HUES64 (cell line): ENCODE measurements around the gene LGALS3BP. TPM values are rescaled to one million over a fixed set of nuclear protein-coding genes. Genes with fewer than 3 reads are reported as not detected.

Source experiments
- H3K27ac ChIP-seq: 2 replicates; pipeline ENCODE4 v1.7.0; 2013; ENCODE audit warnings: low read depth, low read length, inconsistent platforms
- H3K27me3 ChIP-seq: 2 replicates; pipeline ENCODE4 v1.6.1; 2013; ENCODE audit warnings: mild to moderate bottlenecking, low read length; ENCODE audit not compliant: insufficient read depth
- H3K36me3 ChIP-seq: 2 replicates; pipeline ENCODE4 v1.6.1; 2013; ENCODE audit warnings: mild to moderate bottlenecking, low read length; ENCODE audit not compliant: insufficient read depth
- H3K4me1 ChIP-seq: 2 replicates; pipeline ENCODE4 v1.6.1; 2013; ENCODE audit warnings: mild to moderate bottlenecking, low read length, moderate library complexity; ENCODE audit not compliant: insufficient read depth
- H3K4me3 ChIP-seq: 2 replicates; pipeline ENCODE4 v1.5.1; 2013; ENCODE audit warnings: mild to moderate bottlenecking, low read length, moderate library complexity
- H3K9ac ChIP-seq: 2 replicates; pipeline ENCODE4 v1.6.1; 2013; ENCODE audit warnings: mild to moderate bottlenecking, low read depth, low read length
- H3K9me3 ChIP-seq: 2 replicates; pipeline ENCODE4 v1.6.1; 2013; ENCODE audit warnings: low read depth, low read length; ENCODE audit not compliant: insufficient read depth
- WGBS: fragments of 150-250, 120-280 bp; methylation state at CpG from one replicate; pipeline ENCODE4 v1.1.7; 2013; ENCODE audit warnings: missing lambda C conversion rate; 5-methylcytosine and 5-hydroxymethylcytosine counted together
- polyA plus RNA-seq, 2 experiments: library from polyadenylated mRNA; stranded (reverse); fragments of 50-300 nt; gene quantifications; one replicate each; pipeline ENCODE4 v1.2.3, GENCODE V29; 2013

LGALS3BP gene, protein sequence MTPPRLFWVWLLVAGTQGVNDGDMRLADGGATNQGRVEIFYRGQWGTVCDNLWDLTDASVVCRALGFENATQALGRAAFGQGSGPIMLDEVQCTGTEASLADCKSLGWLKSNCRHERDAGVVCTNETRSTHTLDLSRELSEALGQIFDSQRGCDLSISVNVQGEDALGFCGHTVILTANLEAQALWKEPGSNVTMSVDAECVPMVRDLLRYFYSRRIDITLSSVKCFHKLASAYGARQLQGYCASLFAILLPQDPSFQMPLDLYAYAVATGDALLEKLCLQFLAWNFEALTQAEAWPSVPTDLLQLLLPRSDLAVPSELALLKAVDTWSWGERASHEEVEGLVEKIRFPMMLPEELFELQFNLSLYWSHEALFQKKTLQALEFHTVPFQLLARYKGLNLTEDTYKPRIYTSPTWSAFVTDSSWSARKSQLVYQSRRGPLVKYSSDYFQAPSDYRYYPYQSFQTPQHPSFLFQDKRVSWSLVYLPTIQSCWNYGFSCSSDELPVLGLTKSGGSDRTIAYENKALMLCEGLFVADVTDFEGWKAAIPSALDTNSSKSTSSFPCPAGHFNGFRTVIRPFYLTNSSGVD
- 29.6 TPM for polyA plus RNA-seq (2013, experiment 1 of 2)
- 36.8 TPM for polyA plus RNA-seq (2013, experiment 2 of 2)

DNA sequence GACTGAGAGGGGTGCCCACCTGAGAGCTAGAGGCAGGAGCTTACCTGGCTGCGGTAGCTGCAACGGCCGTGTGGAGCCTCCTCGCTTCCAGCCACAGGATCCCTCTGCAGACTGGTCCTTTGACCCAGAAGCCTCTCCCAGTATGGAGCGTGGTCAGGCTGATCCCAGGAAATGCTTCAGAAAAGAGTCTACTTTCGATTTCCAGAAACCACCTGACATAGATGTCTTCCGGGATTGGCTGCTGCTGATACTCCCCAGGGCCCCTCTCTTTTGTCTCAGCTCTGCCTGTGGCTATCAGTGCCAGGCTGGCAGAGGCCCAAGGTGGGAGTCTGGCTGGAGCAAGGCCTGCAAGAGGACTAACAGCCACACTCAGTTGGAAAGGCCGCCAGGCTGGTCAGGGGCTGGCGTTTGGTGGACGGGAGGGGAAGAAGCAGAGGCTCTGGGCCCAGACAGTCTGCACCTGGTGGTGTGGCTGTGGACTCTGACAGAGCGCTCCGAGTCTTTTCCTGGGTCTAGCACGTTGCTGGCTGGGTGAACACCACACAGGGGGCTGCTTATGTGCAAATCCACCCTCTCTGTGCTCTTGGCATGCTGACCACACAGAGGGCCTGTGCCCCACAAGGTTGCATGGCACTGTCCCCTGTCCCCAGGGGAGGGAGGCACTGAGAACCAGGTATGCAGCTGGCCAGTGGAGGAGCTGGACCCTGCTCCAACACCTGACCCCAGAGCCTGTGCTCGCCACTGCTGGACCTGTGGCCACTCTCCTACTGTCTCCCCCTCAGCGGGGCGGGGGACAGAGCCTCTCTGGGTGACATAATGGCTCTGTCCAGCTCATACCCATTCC lies at the start of gene LGALS3BP:
Gene LGALS3BP (minus strand): TSS at position 144 of the 844 bp plus-strand sequence. CDS start 2,732 bp downstream, outside the sequence.
- 0 out of 2 replicates have a peak within 1 kb of the TSS, but pooled peaks have one; percentile 29 for H3K9ac ChIP-seq
- H3K4me1 ChIP-seq: peaks cover 9% of the 10 kb centered on the region; the same call in 1 of the 2 replicates
- H3K36me3 ChIP-seq: no peaks in the 10 kb centered on the region
- no peaks in the 10 kb centered on the region for H3K9me3 ChIP-seq
- H3K27ac ChIP-seq: no peak within 1 kb of the TSS
- H3K4me3 ChIP-seq: peak within 1 kb of the TSS; percentile 32; the same call in 1 of the 2 replicates
- H3K27me3 ChIP-seq: no peaks in the 10 kb centered on the region
- WGBS: 75% methylated on average over 16 of the region's 16 CpGs

DNA sequence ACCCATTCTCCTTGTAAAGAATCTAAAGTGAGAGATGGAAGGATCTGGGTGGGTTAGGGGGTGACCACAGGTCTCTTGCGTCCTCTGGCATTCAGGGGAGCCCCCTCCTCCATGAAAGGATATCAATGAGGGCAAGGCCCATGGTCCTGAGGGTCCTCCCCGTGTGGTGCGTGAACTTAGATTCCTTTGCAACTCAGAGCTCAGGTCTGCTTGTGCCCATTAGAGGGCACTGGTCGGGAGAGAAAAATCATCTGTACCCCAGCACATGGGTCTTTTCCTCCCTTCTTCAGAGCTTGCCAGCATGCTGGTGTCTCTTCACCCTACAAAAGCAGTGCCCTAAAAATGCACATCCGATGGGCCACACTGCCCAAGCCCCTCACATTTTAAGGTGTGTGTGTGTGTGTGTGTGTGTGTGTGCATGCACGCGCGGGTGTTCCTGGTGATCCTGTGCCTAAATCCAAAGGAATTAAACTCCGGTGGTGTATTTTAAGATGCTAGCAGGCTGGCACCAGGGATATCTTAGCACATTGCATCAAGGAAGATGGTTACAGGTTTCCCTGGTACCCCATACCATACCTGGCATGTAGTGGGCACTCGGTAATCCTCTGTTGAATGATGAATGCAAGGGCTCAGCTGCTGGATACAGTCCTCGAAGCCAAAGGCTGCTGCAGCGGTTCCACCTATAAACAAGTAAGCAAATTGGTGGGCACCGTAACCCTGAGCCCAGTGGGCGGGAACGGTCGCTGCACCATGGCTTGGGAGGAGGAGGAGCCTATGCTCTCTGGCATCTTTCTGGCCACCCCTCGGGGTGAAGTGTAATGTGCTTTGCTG lies 49.0 kb upstream of the LGALS3BP start:
- WGBS: 88% methylated on average over 17 of the region's 17 CpGs
- H3K9me3 ChIP-seq: no peaks in the 10 kb centered on the region
- H3K9ac ChIP-seq: no peak overlapping the region
- peaks cover 52% of the 10 kb centered on the region for H3K27me3 ChIP-seq
- H3K4me1 ChIP-seq: 0 out of 2 replicates have a peak, but pooled peaks cover 2% of the 10 kb centered on the region
- no peak overlapping the region for H3K4me3 ChIP-seq
- H3K27ac ChIP-seq: no peak overlapping the region
- H3K36me3 ChIP-seq: no peaks in the 10 kb centered on the region

DNA sequence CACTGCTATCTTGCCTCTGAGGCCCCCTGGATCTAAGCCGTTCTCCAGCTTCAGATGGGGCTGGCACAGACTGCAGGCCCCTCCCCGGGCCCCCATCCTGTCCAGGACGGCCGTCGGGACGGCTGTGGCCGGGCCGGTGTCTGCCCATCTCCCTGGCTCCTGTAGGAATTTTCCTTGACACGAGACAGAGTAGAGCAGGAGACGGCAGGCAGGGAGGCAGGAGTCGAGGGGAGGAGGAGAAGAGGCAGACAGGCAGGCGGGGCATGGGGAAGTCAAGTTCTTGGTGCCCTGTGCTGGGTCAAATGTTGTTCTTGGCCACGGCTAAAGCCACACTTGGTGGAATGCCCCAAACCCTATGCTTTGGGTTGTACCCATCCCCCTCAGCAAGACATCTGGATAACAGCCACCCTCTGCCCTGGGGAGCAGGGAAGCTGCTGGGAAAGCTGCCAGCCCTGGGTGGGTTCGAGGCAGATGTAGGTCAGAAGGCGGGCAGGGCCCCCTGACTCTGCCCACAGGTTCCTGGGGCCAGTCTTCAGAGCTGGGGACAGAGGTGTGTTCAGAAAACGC lies 48.3 kb upstream of the LGALS3BP start:
- Histone ChIP-seq H3K27ac (no peak overlapping the region), H3K9ac (no peak overlapping the region), H3K27me3 (peaks cover 59% of the 10 kb centered on the region), H3K36me3 (no peaks in the 10 kb centered on the region), H3K4me1 (peaks cover 8% of the 10 kb centered on the region; the same call in 1 of the 2 replicates), H3K9me3 (no peaks in the 10 kb centered on the region), H3K4me3 (no peak overlapping the region)
- WGBS: 89% methylated on average over 16 of the region's 16 CpGs

DNA sequence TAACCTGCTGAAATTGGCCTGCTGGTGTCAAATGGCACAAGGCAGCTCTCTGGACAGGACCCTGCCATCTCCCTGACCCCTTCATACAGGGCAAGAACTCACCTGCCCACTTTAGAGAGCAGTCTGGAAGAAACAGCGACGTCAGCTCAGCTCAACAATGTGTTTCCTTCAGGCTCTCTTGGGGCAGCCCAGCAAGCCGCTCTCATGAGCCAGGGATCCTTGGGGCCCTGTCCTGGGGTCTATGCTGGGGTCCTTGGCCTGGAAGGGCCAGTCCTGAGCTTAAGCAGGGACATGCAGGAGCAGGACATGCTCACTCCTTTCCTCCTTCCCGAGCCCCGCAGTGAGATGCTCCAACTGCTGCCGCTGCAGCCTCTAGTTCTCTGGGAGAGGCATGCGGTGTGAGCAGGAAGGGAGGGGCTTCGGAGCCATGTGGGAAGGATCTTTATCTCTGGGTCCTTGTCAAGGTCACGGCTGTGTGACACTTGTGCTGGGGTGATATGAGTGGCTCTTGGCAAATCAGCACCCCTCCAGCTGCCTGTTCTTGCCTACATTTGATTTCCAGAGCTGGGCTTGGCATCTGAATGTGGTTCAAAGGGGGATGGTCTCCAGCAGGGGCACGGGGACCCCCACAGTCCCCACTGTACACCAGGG lies 47.7 kb upstream of the LGALS3BP start:
- peaks cover 64% of the 10 kb centered on the region for H3K27me3 ChIP-seq
- 62% methylated on average over 10 of the region's 10 CpGs for WGBS
- peaks cover 8% of the 10 kb centered on the region; the same call in 1 of the 2 replicates for H3K4me1 ChIP-seq
- H3K9me3 ChIP-seq: no peaks in the 10 kb centered on the region
- H3K27ac ChIP-seq: no peak overlapping the region
- H3K36me3 ChIP-seq: no peaks in the 10 kb centered on the region
- H3K4me3 ChIP-seq: no peak overlapping the region
- no peak overlapping the region for H3K9ac ChIP-seq

DNA sequence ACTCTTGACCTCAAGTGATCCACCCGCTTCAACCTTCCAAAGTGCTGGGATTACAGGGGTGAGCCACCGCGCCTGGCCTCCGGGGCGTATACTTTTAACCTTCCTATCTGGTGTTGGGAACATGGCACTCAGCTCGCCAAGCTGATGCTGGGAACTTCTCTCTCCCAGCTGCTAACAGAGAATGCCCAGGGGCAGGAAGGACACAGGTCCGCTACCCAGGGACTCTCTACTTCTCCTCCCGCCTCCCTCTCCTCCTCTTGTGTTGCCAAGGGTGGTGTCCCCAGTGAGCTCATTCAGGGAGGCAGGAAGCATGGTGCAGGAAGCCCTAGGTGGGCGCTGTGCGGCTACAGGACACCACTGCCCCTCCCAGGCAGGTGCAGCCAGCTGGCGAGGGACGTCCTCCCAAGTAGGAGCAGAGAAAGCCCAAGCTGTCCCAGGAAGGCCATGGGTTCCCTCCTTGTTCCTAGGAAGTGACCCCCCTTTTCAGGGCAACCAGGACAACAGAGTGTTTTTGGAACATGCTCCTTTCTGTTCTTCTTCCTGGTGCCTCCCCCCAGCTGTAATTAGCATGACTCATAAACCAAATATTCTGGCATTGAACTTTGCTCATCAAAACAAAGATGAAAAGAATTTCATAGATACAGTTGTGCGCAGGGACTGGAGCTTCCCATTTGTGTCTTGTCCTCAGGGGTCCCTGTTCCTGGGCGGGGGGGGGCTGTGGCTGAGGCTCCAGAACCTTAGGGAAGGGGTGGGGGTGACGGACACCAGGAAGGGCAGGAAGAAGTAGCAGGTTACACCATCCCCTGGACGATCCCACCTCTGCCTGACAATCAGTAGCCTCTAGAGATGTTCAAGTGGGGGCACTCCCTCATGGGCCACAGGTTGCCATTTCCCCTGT lies 46.9 kb upstream of the LGALS3BP start:
- WGBS: 81% methylated on average over 16 of the region's 16 CpGs
- Histone ChIP-seq H3K36me3 (no peaks in the 10 kb centered on the region), H3K4me3 (no peak overlapping the region), H3K27ac (no peak overlapping the region), H3K9me3 (no peaks in the 10 kb centered on the region), H3K9ac (no peak overlapping the region), H3K27me3 (peaks cover 68% of the 10 kb centered on the region), H3K4me1 (peaks cover 8% of the 10 kb centered on the region; the same call in 1 of the 2 replicates)

DNA sequence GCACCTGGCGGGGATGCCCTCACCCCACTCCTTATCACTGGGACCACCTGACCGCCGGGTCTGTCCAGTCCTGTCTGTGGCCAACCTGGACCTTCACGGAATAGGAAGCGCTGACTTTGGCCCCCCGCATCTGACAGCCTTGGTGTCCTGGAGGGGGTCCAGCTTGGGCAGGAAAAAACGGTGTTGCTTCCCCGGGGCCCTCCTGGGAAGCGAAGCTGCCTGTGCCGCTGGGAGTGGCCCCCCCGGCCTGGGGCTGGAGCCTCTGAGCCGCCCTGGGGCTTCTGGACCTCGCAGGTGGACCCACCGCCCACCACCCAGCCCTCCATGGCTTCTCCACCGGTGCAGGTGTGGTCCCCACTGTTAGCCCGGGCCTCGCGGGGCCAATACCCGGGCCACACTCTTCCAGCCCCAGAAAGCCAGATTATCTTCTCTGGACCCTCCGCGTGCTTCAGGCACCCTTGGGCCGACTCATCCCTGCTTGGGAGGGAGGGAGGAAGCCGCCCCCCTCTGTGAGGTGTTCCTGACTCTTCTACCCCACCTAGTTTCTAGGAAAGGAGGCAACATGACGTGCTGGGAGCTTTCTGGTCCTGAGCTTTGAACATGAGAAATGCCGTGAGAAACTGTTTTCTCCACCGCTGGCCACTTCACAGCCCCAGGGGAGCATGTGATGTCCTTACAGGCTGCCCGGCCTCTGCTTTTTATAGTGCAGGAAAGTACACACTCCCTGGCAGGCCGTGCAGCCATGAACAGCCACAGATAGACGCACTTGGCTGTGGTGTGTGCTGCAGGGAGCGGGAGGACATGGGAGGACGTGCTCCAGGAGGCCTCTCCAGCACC lies 45.4 kb upstream of the LGALS3BP start:
- peaks cover 8% of the 10 kb centered on the region; the same call in 1 of the 2 replicates for H3K4me1 ChIP-seq
- peaks cover 82% of the 10 kb centered on the region for H3K27me3 ChIP-seq
- peak overlapping the region; percentile 66 for H3K4me3 ChIP-seq
- no peaks in the 10 kb centered on the region for H3K9me3 ChIP-seq
- WGBS: 76% methylated on average over 31 of the region's 31 CpGs
- no peak overlapping the region for H3K27ac ChIP-seq
- H3K36me3 ChIP-seq: no peaks in the 10 kb centered on the region
- no peak overlapping the region for H3K9ac ChIP-seq

DNA sequence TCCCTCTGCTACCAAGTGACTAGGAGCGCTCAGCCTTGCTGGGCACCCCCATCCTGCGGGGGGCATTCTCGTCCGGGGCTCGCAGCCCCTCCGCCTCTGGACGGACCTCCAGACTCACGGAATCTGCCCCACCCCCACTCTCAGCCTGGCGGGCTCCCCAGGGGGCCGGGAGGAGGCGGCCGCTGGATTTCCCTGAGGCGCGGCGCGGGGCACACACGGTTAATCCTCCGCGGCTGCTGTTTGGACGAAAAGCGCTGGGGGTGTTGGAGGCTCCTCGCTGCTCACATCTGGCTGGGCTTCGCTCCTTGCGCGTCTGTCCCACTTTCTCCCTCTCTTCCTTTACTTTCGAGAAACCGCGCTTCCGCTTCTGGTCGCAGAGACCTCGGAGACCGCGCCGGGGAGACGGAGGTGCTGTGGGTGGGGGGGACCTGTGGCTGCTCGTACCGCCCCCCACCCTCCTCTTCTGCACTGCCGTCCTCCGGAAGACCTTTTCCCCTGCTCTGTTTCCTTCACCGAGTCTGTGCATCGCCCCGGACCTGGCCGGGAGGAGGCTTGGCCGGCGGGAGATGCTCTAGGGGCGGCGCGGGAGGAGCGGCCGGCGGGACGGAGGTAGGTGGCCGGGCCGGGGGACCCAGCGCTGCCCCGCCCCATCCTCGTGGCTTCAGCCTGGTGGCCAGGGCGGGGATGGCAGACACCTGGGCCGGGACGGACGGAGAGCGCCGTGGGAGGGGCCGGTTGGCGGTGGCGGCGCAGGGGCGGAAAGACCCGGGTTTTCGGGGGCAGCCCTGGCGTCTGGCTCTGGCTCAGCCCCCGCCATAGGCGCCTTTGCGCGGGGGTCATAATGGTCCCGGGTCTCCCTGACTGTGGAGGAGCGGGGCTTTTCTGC lies 44.4 kb upstream of the LGALS3BP start, which contains the start of gene C1QTNF1:
Gene C1QTNF1 (plus strand): TSS at position 284 of the 886 bp plus-strand sequence. CDS start 19,800 bp downstream, outside the sequence.
- Histone ChIP-seq H3K9me3 (no peaks in the 10 kb centered on the region), H3K4me3 (peak within 1 kb of the TSS; percentile 66), H3K9ac (0 out of 2 replicates have a peak within 1 kb of the TSS, but pooled peaks have one; percentile 43), H3K27ac (no peak within 1 kb of the TSS), H3K4me1 (peaks cover 8% of the 10 kb centered on the region; the same call in 1 of the 2 replicates), H3K36me3 (no peaks in the 10 kb centered on the region), H3K27me3 (peaks cover 88% of the 10 kb centered on the region)
- 1% methylated on average over 65 of the region's 77 CpGs for WGBS

DNA sequence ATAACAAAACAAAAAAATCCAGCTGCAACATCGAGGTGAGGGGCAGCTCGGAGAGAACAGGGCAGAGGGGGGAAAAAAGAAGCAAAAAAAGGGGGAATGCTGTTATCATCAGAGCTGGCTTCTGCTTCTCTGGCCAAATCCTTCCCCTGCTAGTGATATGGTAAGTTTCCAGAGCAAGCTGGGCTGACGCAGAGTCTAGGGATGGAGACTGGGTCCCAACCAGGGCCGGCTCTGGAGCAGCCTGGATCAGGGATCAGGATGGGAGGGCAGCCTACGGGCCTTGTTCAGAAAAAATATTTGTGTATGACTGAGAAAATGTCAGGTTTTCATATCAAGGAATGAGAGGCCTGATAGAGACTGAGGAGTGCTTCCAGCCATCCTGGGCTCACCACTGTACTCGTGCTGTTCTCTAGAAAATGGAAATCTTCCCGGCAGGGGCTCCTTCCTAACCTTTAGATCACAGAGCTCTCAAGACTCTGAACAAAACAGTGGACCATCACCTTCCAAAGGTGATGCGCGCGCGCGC lies 43.5 kb upstream of the LGALS3BP start:
- Histone ChIP-seq H3K9ac (no peak overlapping the region), H3K36me3 (no peaks in the 10 kb centered on the region), H3K27ac (no peak overlapping the region), H3K27me3 (peaks cover 89% of the 10 kb centered on the region), H3K4me3 (peak overlapping the region; percentile 66; the same call in 1 of the 2 replicates), H3K4me1 (peaks cover 8% of the 10 kb centered on the region; the same call in 1 of the 2 replicates), H3K9me3 (no peaks in the 10 kb centered on the region)
- whole genome bisulfite sequencing: 70% methylated on average over 12 of the region's 12 CpGs
